HCT116 (cell line): Measurements from ENCODE around the gene CEMIP2. TPM values are rescaled to one million over a fixed set of nuclear protein-coding genes. Genes with fewer than 3 reads are reported as not detected.

ENCODE experiments used
- ATAC-seq: fragments of 200-7000 bp; cut with Tn5 transposase; 2 replicates; pipeline ENCODE4 v1.9.1; 2020; ENCODE audit warnings: mild to moderate bottlenecking, moderate library complexity
- BruUV-seq: library from RNA; stranded (reverse); fragments of 400-500 nt; replicated peaks from 2 replicates; lab custom pipeline; 2021; lab: Mats Ljungman, UMichigan
- CTCF ChIA-PET: fragments of 300-600 bp; sonication (Branson Sonifier 250); formaldehyde crosslinking; loops from one replicate; lab custom pipeline; 2021; ENCODE audit warnings: antibody characterized with exemption; lab: Charles Lee
- POLR2A ChIA-PET: fragments of 300-600, 350-600 bp; sonication (Branson Sonifier 250); formaldehyde crosslinking; loops from one replicate; lab custom pipeline; 2021; ENCODE audit warnings: antibody characterized with exemption; lab: Charles Lee
- RAD21 ChIA-PET, 2 experiments: fragments of 300-600 bp; sonication (Branson Sonifier 250); formaldehyde crosslinking; loops; one replicate each; lab custom pipeline; 2023; ENCODE audit warnings: low total read pairs in 2 of 2; ENCODE audit not compliant: uncharacterized antibody in 2 of 2, unreplicated experiment in 2 of 2, low non-redundant PET in 1 of 2; lab: Charles Lee
- DNase-seq: peaks from one replicate; pipeline ENCODE4 v3.0.0-alpha.2; 2010; ENCODE audit warnings: low read depth, low spot score
- H2AFZ ChIP-seq: fragments of 200-600 bp; shearing (Covaris generic), sonication (generic); 2 replicates; pipeline ENCODE4 v1.6.1; 2017; ENCODE audit warnings: low read depth, mixed run types, mixed read lengths, antibody characterized with exemption, low read length; ENCODE audit not compliant: poor library complexity, severe bottlenecking
- H3K27ac ChIP-seq: 2 replicates; pipeline ENCODE4 v1.5.1; 2012; ENCODE audit warnings: low read depth, low read length
- H3K27me3 ChIP-seq: fragments of 200-600 bp; sonication (generic); 2 replicates; pipeline ENCODE4 v1.6.1; 2016; ENCODE audit warnings: mixed run types, low read length, mixed read lengths; ENCODE audit not compliant: insufficient read depth
- H3K36me3 ChIP-seq, 2 experiments: fragments of 200-500 bp in 1 of 2; fragments of 200-600 bp in 1 of 2; sonication (Bioruptor generic) in 1 of 2; sonication (generic) in 1 of 2; 2 replicates each; pipeline versions ENCODE4 v1.5.1 to v1.6.1; 2014 to 2016; ENCODE audit warnings: low read length in 2 of 2, inconsistent platforms in 1 of 2, mixed read lengths in 1 of 2, mixed run types in 1 of 2; ENCODE audit not compliant: insufficient read depth in 2 of 2, control insufficient read depth in 1 of 2
- H3K4me1 ChIP-seq, 2 experiments: fragments of 200-600 bp in 1 of 2; sonication (generic) in 1 of 2; 2 replicates each; pipeline versions ENCODE4 v1.5.1 to v1.6.1; 2012 to 2017; ENCODE audit warnings: low read length in 2 of 2, inconsistent platforms in 1 of 2, mild to moderate bottlenecking in 1 of 2, mixed read lengths in 1 of 2, mixed run types in 1 of 2, moderate library complexity in 1 of 2; ENCODE audit not compliant: insufficient read depth in 2 of 2, control insufficient read depth in 1 of 2
- H3K4me2 ChIP-seq: fragments of 200-600 bp; sonication (generic); 2 replicates; pipeline ENCODE4 v1.6.1; 2017; ENCODE audit warnings: mixed run types, low read length, mixed read lengths
- H3K4me3 ChIP-seq, 2 experiments: fragments of 200-600 bp in 1 of 2; sonication (generic) in 1 of 2; replicated peaks in 1 of 2; 2 replicates each; pipeline ENCODE4 v1.5.1; 2011 to 2016; ENCODE audit warnings: low read length in 2 of 2, control low read depth in 1 of 2, low read depth in 1 of 2, mild to moderate bottlenecking in 1 of 2, mixed read lengths in 1 of 2, mixed run types in 1 of 2
- H3K79me2 ChIP-seq: fragments of 200-600 bp; sonication (generic); 2 replicates; pipeline ENCODE4 v1.6.1; 2017; ENCODE audit warnings: mild to moderate bottlenecking, mixed run types, low read length, moderate library complexity, mixed read lengths; ENCODE audit not compliant: insufficient read depth
- H3K9ac ChIP-seq: fragments of 200-600 bp; sonication (generic); 2 replicates; pipeline ENCODE4 v1.6.1; 2016; ENCODE audit warnings: low read length, mixed read lengths
- H3K9me2 ChIP-seq: fragments of 200-600 bp; sonication (generic), shearing (Covaris generic); 2 replicates; pipeline ENCODE4 v1.6.1; 2017; ENCODE audit warnings: mixed run types, mild to moderate bottlenecking, moderate library complexity; ENCODE audit not compliant: insufficient read depth
- H3K9me3 ChIP-seq, 2 experiments: fragments of 200-500 bp in 1 of 2; fragments of 200-600 bp in 1 of 2; sonication (Bioruptor generic) in 1 of 2; sonication (generic) in 1 of 2; 2 replicates each; pipeline ENCODE4 v1.6.1; 2014 to 2017; ENCODE audit warnings: low read length in 2 of 2, mixed read lengths in 2 of 2, inconsistent platforms in 1 of 2, low read depth in 1 of 2, mild to moderate bottlenecking in 1 of 2, mixed run types in 1 of 2, moderate library complexity in 1 of 2; ENCODE audit not compliant: control insufficient read depth in 1 of 2, insufficient read depth in 1 of 2
- H4K20me1 ChIP-seq: fragments of 200-600 bp; sonication (generic), shearing (Covaris generic); 2 replicates; pipeline ENCODE4 v1.6.1; 2017; ENCODE audit warnings: mixed run types, mild to moderate bottlenecking, moderate library complexity; ENCODE audit not compliant: insufficient read depth
- CBX3 ChIP-seq: IDR thresholded peaks from 2 replicates; pipeline ENCODE4 v1.6.1; 2012; ENCODE audit warnings: low read depth
- CEBPB ChIP-seq: IDR thresholded peaks from 2 replicates; pipeline ENCODE4 v1.6.1; 2012; ENCODE audit warnings: low read depth
- CTCF ChIP-seq, 3 experiments: fragments of 200-600 bp in 1 of 3; sonication (generic) in 1 of 3; IDR thresholded peaks in 2 of 3; conservative IDR thresholded peaks in 1 of 3; 2 replicates each; pipeline ENCODE4 v1.5.1; 2012 to 2017; ENCODE audit warnings: low read depth in 2 of 3, low read length in 2 of 3, antibody characterized with exemption in 1 of 3, borderline replicate concordance in 1 of 3, control low read depth in 1 of 3, mild to moderate bottlenecking in 1 of 3, mixed read lengths in 1 of 3, mixed run types in 1 of 3, moderate library complexity in 1 of 3; ENCODE audit not compliant: insufficient read depth in 1 of 3
- EGR1 ChIP-seq: IDR thresholded peaks from 2 replicates; pipeline ENCODE4 v1.6.1; 2012; ENCODE audit warnings: low read depth
- ELF1 ChIP-seq: IDR thresholded peaks from 2 replicates; pipeline ENCODE4 v1.6.1; 2012; ENCODE audit warnings: low read depth, borderline replicate concordance
- EZH2phosphoT487 ChIP-seq: fragments of 200-600 bp; IDR thresholded peaks from 2 replicates; pipeline ENCODE4 v1.6.1; 2018; ENCODE audit warnings: antibody characterized with exemption, borderline replicate concordance
- JUND ChIP-seq: IDR thresholded peaks from 2 replicates; pipeline ENCODE4 v1.6.1; 2012
- MAX ChIP-seq: IDR thresholded peaks from 2 replicates; pipeline ENCODE4 v1.6.1; 2012
- POLR2A ChIP-seq: IDR thresholded peaks from 2 replicates; pipeline ENCODE4 v1.7.0; 2011; ENCODE audit warnings: borderline replicate concordance; ENCODE audit not compliant: insufficient read depth, insufficient read length; ENCODE audit errors: extremely low read depth
- RAD21 ChIP-seq: IDR thresholded peaks from 2 replicates; pipeline ENCODE4 v1.6.1; 2012; ENCODE audit warnings: low read depth, mild to moderate bottlenecking
- REST ChIP-seq: IDR thresholded peaks from 2 replicates; pipeline ENCODE4 v1.6.1; 2012; ENCODE audit warnings: low read depth
- SIN3A ChIP-seq: IDR thresholded peaks from 2 replicates; pipeline ENCODE4 v1.6.1; 2012; ENCODE audit warnings: low read depth
- SP1 ChIP-seq: IDR thresholded peaks from 2 replicates; pipeline ENCODE4 v1.6.1; 2012; ENCODE audit warnings: low read depth
- TCF7L2 ChIP-seq: IDR thresholded peaks from 2 replicates; pipeline ENCODE4 v1.7.0; 2011; ENCODE audit warnings: borderline replicate concordance, inconsistent platforms; ENCODE audit not compliant: insufficient read depth, insufficient read length; ENCODE audit errors: extremely low read depth
- ZNF274 ChIP-seq: fragments of 200-500 bp; sonication (Bioruptor generic); IDR thresholded peaks from 2 replicates; pipeline ENCODE4 v1.6.1; 2014; ENCODE audit warnings: mild to moderate bottlenecking, low read depth, low read length, inconsistent platforms
- intact Hi-C: fragments of 100-400 bp; cut with micrococcal nuclease; formaldehyde crosslinking; loops from 2 replicates; pipeline ENCODE4 v1.10.0; 2022
- total RNA-seq: library from RNA; stranded (reverse); gene quantifications from one replicate; pipeline ENCODE4 v1.2.1, GENCODE V29; 2021; ENCODE audit not compliant: unreplicated experiment

CEMIP2 gene
- total RNA-seq, 1 experiment from 2014 or later: 14.3 TPM

GRCh38 chr9:71636143-71636839 is 132.0 kb downstream of the CEMIP2 start:
- H3K4me3 ChIP-seq: no peak overlapping the region
- H4K20me1 ChIP-seq: no peaks in the 10 kb centered on the region
- H3K79me2 ChIP-seq: no peaks in the 10 kb centered on the region
- H3K9ac ChIP-seq: no peak overlapping the region
- H3K4me2 ChIP-seq: no peak overlapping the region
- ChIA-PET RAD21 (no interaction called here), POLR2A (no interaction called here), CTCF (no interaction called here)
- ATAC-seq (no peak), DNase-seq (no peak)
- no peaks in the 10 kb centered on the region for H3K9me2 ChIP-seq
- no peaks in the 10 kb centered on the region for H3K27me3 ChIP-seq
- no peaks in the 10 kb centered on the region for H3K9me3 ChIP-seq
- H3K36me3 ChIP-seq: no peaks in the 10 kb centered on the region
- H3K27ac ChIP-seq: no peak overlapping the region
- H3K4me1 ChIP-seq: no peaks in the 10 kb centered on the region
- intact Hi-C loops: no loop called here
- TF ChIP-seq MAX (no peak), EZH2phosphoT487 (no peak), CBX3 (no peak), EGR1 (no peak), TCF7L2 (no peak), CEBPB (no peak)
- no TSS peak for BruUV-seq
- no peak overlapping the region for H2AFZ ChIP-seq

GRCh38 chr9:71634752-71635151 is 133.6 kb downstream of the CEMIP2 start:
- DNase-seq (no peak), ATAC-seq (no peak)
- RAD21 ChIA-PET: no interaction called here
- Histone ChIP-seq H4K20me1 (no peaks in the 10 kb centered on the region), H3K27ac (no peak overlapping the region), H3K36me3 (no peaks in the 10 kb centered on the region), H3K4me2 (no peak overlapping the region), H3K27me3 (no peaks in the 10 kb centered on the region), H3K4me3 (no peak overlapping the region), H2AFZ (no peak overlapping the region), H3K9me2 (no peaks in the 10 kb centered on the region), H3K9ac (no peak overlapping the region), H3K79me2 (no peaks in the 10 kb centered on the region), H3K4me1 (no peaks in the 10 kb centered on the region), H3K9me3 (no peaks in the 10 kb centered on the region)
- CTCF ChIA-PET: no interaction called here
- POLR2A ChIA-PET: no interaction called here
- intact Hi-C loops: no loop called here
- BruUV-seq: no TSS peak
- TF ChIP-seq CEBPB (no peak), ZNF274 (no peak), EGR1 (no peak), TCF7L2 (no peak), ELF1 (no peak), RAD21 (no peak), JUND (no peak), EZH2phosphoT487 (no peak), REST (no peak), SP1 (no peak), CTCF (IDR thresholded peaks at IDR 0.05 in 2 of 3, conservative IDR thresholded peaks at IDR 0.05 in 1 of 3; ENCODE audit: borderline replicate concordance in 1 of 3, insufficient read depth in 1 of 3, low read depth in 2 of 3, low read length in 2 of 3) (no peak), SIN3A (no peak), POLR2A (no peak)
